ENCODE measurements around the gene ANKRD6.

DNA sequence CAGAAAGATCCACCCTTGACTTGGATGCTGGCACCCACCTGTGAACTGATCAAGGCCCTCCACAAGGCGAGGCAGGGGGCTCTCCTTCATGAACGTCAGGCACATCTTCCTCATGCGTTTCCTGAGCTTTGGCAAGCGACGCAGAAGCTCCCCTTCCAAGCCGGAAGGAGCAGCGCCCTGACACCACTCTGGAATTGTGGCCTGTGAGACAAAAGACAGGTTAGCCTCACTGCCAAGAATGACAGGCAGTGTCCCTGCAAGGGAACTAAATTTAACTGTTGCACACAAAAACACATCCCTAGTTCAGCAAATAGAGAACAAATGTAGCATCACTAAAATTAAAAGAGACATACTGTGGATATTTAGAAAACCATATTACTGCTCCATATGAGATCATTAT lies 247.6 kb downstream of the ANKRD6 start:
- no peak for TF ChIP-seq EZH2 (IDR thresholded peaks at IDR 0.05; ENCODE audit: borderline replicate concordance, low read depth, low read length, poor library complexity, severe bottlenecking)
- TF ChIP-seq, protein P1, sequence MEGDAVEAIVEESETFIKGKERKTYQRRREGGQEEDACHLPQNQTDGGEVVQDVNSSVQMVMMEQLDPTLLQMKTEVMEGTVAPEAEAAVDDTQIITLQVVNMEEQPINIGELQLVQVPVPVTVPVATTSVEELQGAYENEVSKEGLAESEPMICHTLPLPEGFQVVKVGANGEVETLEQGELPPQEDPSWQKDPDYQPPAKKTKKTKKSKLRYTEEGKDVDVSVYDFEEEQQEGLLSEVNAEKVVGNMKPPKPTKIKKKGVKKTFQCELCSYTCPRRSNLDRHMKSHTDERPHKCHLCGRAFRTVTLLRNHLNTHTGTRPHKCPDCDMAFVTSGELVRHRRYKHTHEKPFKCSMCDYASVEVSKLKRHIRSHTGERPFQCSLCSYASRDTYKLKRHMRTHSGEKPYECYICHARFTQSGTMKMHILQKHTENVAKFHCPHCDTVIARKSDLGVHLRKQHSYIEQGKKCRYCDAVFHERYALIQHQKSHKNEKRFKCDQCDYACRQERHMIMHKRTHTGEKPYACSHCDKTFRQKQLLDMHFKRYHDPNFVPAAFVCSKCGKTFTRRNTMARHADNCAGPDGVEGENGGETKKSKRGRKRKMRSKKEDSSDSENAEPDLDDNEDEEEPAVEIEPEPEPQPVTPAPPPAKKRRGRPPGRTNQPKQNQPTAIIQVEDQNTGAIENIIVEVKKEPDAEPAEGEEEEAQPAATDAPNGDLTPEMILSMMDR (conservative IDR thresholded peaks at IDR 0.05; ENCODE audit: low read depth, low read length): no peak

All from A673 (cell line).